ENCODE measurements around the gene TNP2. TPM values are rescaled to one million over a fixed set of nuclear protein-coding genes. Genes with fewer than 3 reads are reported as not detected.
"Not testable (repeated sequence)": the region's sequence is repeated elsewhere in the genome, so short reads cannot be mapped to it uniquely, and the experiment has no call there.

TNP2 gene
- total RNA-seq, 2 experiments from 2014 or later: not detected

DNA sequence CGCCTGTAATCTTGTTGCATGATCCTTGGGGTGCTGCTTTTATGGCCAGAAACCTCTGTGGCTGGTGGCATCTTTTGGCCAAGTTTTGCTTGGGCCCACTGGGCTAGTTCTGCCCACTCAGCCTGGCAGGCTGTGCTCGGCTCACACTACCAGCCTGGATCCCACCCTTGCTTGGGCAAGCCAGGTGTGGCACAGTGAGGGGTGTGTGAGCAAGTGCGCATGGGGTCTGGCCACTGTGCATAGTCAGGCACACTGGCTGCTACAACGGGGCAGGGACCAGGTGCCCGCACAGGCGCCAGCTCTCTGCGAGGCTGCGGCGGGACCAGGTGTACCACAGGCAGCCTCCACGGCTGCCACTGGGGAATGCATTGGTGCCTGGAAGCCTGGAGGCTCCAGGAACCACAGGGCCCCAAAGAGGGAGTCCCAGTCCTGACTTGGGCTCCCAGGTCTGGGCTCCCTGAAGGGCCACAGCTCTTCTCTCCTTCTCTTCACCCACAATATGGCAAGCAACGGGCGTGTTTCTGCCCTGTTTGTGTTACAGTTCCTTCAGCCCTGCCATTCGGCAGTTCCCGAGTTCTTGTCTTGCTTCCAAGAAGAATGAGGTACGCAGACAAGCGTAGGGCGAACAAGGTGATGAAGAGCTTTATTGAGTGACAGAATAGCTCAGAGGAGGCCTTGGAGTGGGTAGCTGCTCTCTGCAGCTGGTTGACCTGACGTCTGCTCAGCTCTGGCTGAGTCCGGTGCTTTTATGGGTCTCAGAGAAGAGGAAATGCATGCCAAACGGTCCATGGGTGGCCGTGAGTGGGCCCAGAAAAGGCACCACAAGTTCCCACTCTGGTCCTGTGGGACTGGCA lies 38.7 kb upstream of the TNP2 start:
- Mint-ChIP-seq H3K27me3 (no peaks in the 10 kb centered on the region), H3K9me3 (no peaks in the 10 kb centered on the region), H3K4me1 (peaks cover 49% of the 10 kb centered on the region), H3K36me3 (no peaks in the 10 kb centered on the region), H3K27ac (peak overlapping the region; percentile 38), H3K4me3 (no peak overlapping the region)
- DNase-seq (no peak), ATAC-seq (ENCODE audit: low read depth) (no peak)
- POLR2A ChIA-PET: interaction anchor here (1.4 to 7.3 kb wide), 3 partner anchors 10 to 52 kb away, joined by 3 to 96 read pairs (median 54); partner anchors contain the start of gene SOCS1

GRCh38 chr16:11306997-11307638 lies 38.0 kb upstream of the TNP2 start:
- H3K27ac Mint-ChIP-seq: no peak overlapping the region
- POLR2A ChIA-PET: interaction anchor here (1.4 to 7.3 kb wide), 3 partner anchors 9 to 51 kb away, joined by 3 to 96 read pairs (median 54); partner anchors contain the start of gene SOCS1
- no peaks in the 10 kb centered on the region for H3K27me3 Mint-ChIP-seq
- ATAC-seq (ENCODE audit: low read depth): no peak
- no peak overlapping the region for H3K4me3 Mint-ChIP-seq
- H3K36me3 Mint-ChIP-seq: no peaks in the 10 kb centered on the region
- H3K4me1 Mint-ChIP-seq: peaks cover 45% of the 10 kb centered on the region
- no peaks in the 10 kb centered on the region for H3K9me3 Mint-ChIP-seq
- DNase-seq: no peak

DNA sequence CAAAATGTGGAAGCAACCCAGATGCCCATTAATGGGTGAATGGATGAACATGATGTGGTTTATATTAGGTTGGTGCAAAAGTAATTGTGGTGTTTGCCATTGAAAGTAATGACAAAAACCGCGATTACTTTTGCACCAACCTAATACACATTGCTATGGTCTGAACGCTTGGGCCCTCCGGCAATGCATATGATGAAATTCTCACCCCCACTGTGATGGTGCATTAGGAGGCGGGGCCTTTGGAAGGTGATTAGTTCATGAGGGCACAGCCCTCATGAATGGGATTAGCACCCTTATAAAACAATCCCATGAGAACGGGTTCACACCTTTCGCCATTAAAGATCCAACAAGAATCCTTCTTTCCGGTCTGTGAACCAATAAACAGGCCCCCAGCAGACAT lies 37.3 kb upstream of the TNP2 start:
- no peaks in the 10 kb centered on the region for H3K9me3 Mint-ChIP-seq

GRCh38 chr16:11303405-11304138 lies 34.4 kb upstream of the TNP2 start:
- H3K27ac Mint-ChIP-seq: no peak overlapping the region
- no peaks in the 10 kb centered on the region for H3K27me3 Mint-ChIP-seq
- H3K4me1 Mint-ChIP-seq: peaks cover 27% of the 10 kb centered on the region
- DNase-seq (no peak), ATAC-seq (ENCODE audit: low read depth) (no peak)
- no peaks in the 10 kb centered on the region for H3K9me3 Mint-ChIP-seq
- no peaks in the 10 kb centered on the region for H3K36me3 Mint-ChIP-seq
- no peak overlapping the region for H3K4me3 Mint-ChIP-seq
- POLR2A ChIA-PET: no interaction called here

More for the DNA sequence above, 37.3 kb upstream of the TNP2 start:
- H3K4me3 Mint-ChIP-seq: no peak overlapping the region
- DNase-seq (no peak), ATAC-seq (ENCODE audit: low read depth) (no peak)
- H3K27ac Mint-ChIP-seq: no peak overlapping the region
- no peaks in the 10 kb centered on the region for H3K27me3 Mint-ChIP-seq
- H3K36me3 Mint-ChIP-seq: no peaks in the 10 kb centered on the region
- peaks cover 44% of the 10 kb centered on the region for H3K4me1 Mint-ChIP-seq
- POLR2A ChIA-PET: no interaction called here

GRCh38 chr16:11302977-11303376 lies 33.9 kb upstream of the TNP2 start:
- ATAC-seq (ENCODE audit: low read depth): no peak
- Mint-ChIP-seq H3K36me3 (no peaks in the 10 kb centered on the region), H3K9me3 (no peaks in the 10 kb centered on the region), H3K4me1 (peaks cover 28% of the 10 kb centered on the region), H3K4me3 (no peak overlapping the region), H3K27ac (no peak overlapping the region), H3K27me3 (no peaks in the 10 kb centered on the region)
- DNase-seq: no peak
- POLR2A ChIA-PET: no interaction called here

- H3K4me3 Mint-ChIP-seq: no peak overlapping the region
- DNase-seq (no peak), ATAC-seq (ENCODE audit: low read depth) (no peak)
- H3K27ac Mint-ChIP-seq: peak overlapping the region; percentile 48
- no peaks in the 10 kb centered on the region for H3K9me3 Mint-ChIP-seq
- H3K27me3 Mint-ChIP-seq: no peaks in the 10 kb centered on the region
- no peaks in the 10 kb centered on the region for H3K36me3 Mint-ChIP-seq
- POLR2A ChIA-PET: no interaction called here
- H3K4me1 Mint-ChIP-seq: peaks cover 35% of the 10 kb centered on the region
Observed at GRCh38 chr16:11301645-11302501, 32.7 kb upstream of the TNP2 start.

GRCh38 chr16:11300560-11300892 lies 31.4 kb upstream of the TNP2 start:
- Mint-ChIP-seq H3K27me3 (no peaks in the 10 kb centered on the region), H3K4me3 (no peak overlapping the region), H3K36me3 (no peaks in the 10 kb centered on the region), H3K4me1 (peaks cover 37% of the 10 kb centered on the region), H3K9me3 (no peaks in the 10 kb centered on the region), H3K27ac (no peak overlapping the region)
- DNase-seq (no peak), ATAC-seq (ENCODE audit: low read depth) (no peak)
- POLR2A ChIA-PET: interaction anchor here (0.6 to 4.6 kb wide), 3 partner anchors 9 to 54 kb away, joined by 3 to 68 read pairs (median 54); partner anchors contain the start of gene SOCS1

DNA sequence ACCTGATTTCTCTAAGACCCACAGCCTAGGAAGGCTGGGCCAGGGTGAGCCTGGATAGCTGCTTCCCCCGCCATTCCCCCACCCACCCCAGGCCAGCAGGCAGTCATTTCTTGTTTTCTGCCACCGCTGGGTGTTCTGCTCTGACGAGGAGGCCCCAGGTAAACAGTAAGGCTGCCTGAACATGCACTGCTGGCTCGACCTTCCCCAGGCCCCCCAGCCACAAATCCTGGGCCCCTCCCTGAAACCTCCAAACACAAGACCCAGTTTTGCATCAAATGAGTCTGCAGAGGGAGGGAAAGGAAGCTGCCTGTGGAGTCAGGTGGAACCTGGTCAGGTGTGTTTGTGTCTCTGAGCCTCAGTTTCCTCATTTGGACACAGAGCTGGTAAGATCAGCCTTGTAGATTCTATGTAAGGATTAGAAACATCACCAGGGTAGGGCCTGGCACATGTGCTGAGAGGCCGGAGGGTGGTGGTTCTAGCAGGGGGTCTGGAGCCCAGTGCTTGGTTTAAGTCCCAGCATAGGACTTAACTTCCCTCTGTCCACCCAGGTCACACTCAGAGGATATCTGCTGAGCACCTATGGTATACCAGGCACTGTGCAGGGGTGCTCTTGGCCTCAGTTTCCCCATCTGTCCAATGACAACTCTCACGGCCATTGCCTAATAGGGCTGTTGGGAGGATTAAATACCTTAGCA lies 30.9 kb upstream of the TNP2 start:
- Mint-ChIP-seq H3K9me3 (no peaks in the 10 kb centered on the region), H3K27ac (peak overlapping the region; percentile 16), H3K27me3 (no peaks in the 10 kb centered on the region), H3K4me1 (peaks cover 40% of the 10 kb centered on the region), H3K4me3 (no peak overlapping the region), H3K36me3 (no peaks in the 10 kb centered on the region)
- DNase-seq (no peak), ATAC-seq (ENCODE audit: low read depth) (no peak)
- POLR2A ChIA-PET: interaction anchor here (0.6 to 4.6 kb wide), 4 partner anchors 10 to 54 kb away, joined by 3 to 68 read pairs (median 31); partner anchors contain the start of gene SOCS1

DNA sequence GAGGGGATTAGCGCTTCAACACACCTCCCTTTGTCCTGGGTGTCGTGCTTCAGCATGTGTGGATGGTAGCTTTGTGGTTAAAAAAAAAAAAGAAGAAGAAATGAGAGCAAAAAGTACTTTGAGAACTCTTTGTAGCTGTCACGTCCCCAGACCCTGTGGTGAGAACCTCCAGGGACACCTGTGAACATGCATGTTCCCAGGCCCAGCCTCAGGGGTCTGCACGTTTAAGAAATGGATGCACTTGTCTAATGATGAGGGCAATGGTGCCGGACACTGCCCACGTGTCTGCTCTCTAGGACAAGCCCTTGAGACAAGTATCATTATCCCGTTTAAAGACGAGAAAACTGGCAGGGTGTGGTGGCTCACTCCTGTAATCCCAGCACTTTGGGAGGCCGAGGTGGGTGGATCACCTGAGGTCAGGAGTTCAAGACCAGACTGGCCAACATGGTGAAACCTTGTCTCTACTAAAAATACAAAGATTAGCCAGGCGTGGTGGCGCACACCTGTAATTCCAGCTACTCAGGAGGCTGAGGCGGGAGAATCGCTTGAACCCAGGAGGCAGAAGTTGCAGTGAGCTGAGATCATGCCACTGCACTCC lies 29.9 kb upstream of the TNP2 start:
- Mint-ChIP-seq H3K4me3 (peak overlapping the region; percentile 67), H3K27ac (peak overlapping the region; percentile 85), H3K4me1 (peaks cover 44% of the 10 kb centered on the region)
- not testable (repeated sequence) for H3K9me3 Mint-ChIP-seq; DNase-seq; H3K27me3 Mint-ChIP-seq; H3K36me3 Mint-ChIP-seq; ATAC-seq (ENCODE audit: low read depth)
- POLR2A ChIA-PET: interaction anchor here (0.6 to 4.6 kb wide), 9 partner anchors 11 to 57 kb away, joined by 3 to 68 read pairs (median 6); partner anchors contain the start of genes PRM3 and SOCS1

- H3K27ac Mint-ChIP-seq: peak overlapping the region; percentile 91
- POLR2A ChIA-PET: interaction anchor here (0.6 to 4.6 kb wide), 13 partner anchors 12 to 61 kb away, joined by 3 to 68 read pairs (median 6); partner anchors contain the start of gene SOCS1
- DNase-seq (no peak), ATAC-seq (ENCODE audit: low read depth) (no peak)
- no peaks in the 10 kb centered on the region for H3K36me3 Mint-ChIP-seq
- no peaks in the 10 kb centered on the region for H3K9me3 Mint-ChIP-seq
- H3K4me1 Mint-ChIP-seq: peaks cover 50% of the 10 kb centered on the region
- H3K4me3 Mint-ChIP-seq: peak overlapping the region; percentile 77
- peaks cover 4% of the 10 kb centered on the region for H3K27me3 Mint-ChIP-seq
Observed at GRCh38 chr16:11298143-11298900, 29.2 kb upstream of the TNP2 start.

DNA sequence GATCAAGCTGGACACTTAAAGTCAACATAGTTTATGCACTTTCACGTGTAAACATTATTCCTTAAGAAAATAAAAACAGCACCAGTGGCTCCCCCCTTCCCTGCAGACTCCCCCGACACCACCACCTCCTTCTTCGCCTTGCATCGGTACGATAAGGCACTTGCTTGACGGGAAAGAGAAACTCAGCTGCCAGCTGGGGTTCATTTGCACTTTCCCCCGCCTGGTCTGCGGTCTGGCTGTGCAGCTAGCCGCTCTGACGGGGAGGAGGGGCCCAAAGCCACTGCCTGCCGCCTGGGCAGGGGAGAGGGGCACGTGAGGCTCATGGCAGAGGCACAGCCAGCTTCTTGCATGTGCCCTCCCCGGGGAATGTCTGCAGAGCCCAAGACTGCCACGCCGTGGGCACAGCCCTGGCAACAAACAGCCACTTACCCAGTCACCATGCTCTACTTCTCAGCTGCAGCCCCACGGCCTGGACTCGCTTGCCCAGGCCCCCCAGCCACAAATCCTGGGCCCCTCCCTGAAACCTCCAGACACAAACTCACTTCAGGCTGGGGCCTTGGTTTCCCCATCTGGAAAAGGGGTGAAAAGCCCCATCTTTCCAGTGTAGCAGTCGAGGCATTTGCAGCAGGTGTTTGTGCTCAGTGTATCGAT lies 28.5 kb upstream of the TNP2 start:
- DNase-seq (peak; percentile 81), ATAC-seq (ENCODE audit: low read depth) (peak; percentile 82)
- Mint-ChIP-seq H3K9me3 (no peaks in the 10 kb centered on the region), H3K27me3 (peaks cover 4% of the 10 kb centered on the region), H3K36me3 (no peaks in the 10 kb centered on the region), H3K4me3 (peak overlapping the region; percentile 77), H3K4me1 (peaks cover 55% of the 10 kb centered on the region), H3K27ac (peak overlapping the region; percentile 91)
- POLR2A ChIA-PET: interaction anchor here (0.7 to 4.6 kb wide), 15 partner anchors 12 to 62 kb away, joined by 3 to 68 read pairs (median 6); partner anchors contain the start of gene SOCS1

Measured in activated naive CD8-positive, alpha-beta T cell treated with anti-CD3 and anti-CD28 coated beads, Interleukin-2, amount 10 ng/mL, durations not matched to agents 7 days and 5 days (primary cell).